Measurements from ENCODE around the gene PADI6.
"Not testable (repeated sequence)": the region's sequence is repeated elsewhere in the genome, so short reads cannot be mapped to it uniquely, and the experiment has no call there.

Gene PADI6

DNA sequence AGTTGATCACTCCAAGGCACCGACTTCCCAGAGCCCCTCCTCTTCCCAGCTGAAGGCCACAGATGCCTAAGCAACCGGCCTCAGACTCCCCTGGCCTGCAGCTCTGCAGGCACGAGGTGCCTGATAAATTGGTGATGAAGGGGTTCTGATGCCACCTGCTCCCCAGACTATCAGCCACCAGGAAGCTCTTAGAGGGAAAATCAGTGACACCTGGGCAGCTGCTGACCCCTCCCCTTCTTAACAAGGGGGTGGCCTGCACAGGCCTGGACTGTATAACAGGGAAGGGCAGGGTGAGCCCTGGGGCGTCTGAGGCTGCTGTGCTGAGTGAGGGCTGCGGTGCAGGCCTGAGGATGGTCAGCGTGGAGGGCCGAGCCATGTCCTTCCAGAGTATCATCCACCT, at the start of gene PADI6:
PADI6 (plus strand) TSS at position 301 of the 400 bp plus-strand sequence; CDS start at position 351, 50 bp downstream.
- no peak for DNase-seq

DNA sequence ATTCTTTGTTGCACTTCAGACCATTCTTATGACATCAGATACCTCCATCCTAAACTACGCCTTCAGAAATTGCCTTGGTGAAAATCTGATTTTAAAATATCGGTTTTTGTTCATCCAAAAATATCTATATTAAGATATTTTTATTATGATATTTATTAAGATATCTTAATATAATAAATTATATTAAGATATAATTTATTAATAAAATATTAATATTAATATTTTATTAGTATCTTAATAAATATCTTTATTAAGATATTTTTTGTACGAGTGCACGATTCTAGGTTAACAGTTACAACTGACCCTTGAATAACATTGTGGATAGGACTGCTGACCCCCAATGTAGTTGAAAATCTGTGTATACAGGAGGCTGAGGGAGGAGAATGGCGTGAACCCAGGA, 43.1 kb upstream of the PADI6 start:
- DNase-seq = no peak

DNA sequence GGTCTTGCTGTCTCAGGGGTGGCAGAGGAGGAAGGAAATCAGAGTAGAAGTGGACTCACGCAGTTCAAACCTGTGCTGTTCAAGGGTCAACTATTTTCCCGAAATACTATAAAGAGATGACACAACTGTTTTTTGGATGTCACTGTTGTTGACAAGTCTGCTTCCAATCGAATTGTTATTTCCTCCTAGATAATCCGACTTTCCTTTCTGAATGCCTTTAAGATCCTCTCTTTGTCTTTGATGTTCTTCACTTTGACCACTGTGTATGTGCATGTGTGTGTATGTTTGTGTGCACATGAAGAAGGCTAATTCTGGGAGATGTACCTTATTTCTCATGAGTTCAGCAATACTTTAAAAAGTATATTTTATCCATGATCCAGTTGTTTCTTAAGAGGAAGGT, 42.4 kb upstream of the PADI6 start:
- no peak for DNase-seq

DNA sequence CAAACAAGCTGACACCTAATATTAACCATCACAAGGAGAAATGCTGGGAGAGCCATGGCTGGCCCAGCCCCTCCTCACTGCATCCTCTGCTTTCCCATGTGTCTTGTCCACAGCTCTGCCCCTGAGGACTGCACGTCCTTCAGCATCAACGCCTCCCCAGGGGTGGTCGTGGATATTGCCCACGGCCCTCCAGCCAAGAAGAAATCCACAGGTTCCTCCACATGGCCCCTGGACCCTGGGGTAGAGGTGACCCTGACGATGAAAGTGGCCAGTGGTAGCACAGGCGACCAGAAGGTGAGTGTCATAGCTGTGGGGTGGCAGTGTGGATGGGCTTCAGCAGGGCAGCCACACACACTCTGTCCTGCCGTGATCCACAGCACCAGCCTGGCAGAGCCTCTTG, 41.1 kb upstream of the PADI6 start:
- DNase-seq = no peak

DNA sequence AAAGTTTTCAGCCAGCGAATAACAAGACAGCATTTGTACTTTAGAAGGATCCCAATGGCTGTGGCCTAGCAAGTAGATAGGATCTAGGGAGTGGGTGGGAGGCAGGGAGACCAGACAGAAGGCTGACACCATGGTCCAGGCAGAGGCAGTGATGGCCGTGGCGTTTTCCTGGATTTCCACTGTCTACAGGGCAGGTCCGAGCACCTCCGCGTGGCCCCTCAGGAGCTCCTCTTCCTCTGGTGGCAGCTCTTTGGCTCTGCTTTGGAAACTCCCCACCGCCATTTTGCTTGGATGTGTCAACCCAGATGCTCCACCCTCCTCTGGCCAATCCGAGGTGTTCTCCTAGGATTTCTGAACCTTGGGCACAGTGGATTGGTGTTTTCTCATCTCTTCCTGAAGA, 38.9 kb upstream of the PADI6 start:
- no peak for DNase-seq

DNA sequence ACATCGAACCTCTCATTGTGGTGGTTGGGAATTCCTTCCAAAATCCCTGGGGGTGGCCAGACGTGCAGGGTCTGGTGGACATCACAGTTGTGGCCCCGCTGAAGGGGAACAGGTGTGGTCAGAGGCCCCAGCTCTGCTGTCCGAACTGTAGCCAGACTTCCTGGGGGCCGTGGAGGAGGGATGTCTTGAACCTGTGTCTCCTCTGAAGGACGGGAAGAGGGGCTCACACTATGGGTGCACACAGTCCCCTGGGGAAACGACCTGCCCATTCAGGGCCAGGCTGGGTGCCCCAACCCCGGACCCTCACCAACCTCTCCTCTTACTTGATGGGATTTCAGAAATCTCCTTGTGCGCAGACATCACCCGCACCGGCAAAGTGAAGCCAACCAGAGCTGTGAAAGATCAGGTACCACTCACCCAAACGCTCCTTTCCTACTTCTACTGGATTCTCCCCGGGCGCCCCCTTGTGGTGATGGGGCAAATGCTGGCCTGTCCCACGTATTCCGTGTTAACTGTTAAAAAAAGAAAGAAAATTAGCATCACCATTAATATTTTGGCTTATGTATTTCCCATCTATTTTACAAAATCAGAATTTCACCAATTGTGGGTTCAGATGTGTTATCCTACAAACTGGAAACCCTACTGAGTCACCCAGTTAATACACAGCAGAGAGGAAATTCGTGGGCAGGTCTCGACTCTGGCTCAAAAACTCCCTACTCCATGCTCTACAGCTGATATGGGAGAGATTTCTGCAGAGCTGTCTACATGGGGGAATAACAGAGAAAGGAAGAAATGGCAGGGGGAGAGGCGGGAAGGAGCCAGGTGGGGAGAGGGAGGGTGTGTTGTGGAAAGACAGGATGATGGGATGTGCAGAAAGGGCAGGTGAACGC, 35.9 kb upstream of the PADI6 start:
- DNase-seq = peak; percentile 40

DNA sequence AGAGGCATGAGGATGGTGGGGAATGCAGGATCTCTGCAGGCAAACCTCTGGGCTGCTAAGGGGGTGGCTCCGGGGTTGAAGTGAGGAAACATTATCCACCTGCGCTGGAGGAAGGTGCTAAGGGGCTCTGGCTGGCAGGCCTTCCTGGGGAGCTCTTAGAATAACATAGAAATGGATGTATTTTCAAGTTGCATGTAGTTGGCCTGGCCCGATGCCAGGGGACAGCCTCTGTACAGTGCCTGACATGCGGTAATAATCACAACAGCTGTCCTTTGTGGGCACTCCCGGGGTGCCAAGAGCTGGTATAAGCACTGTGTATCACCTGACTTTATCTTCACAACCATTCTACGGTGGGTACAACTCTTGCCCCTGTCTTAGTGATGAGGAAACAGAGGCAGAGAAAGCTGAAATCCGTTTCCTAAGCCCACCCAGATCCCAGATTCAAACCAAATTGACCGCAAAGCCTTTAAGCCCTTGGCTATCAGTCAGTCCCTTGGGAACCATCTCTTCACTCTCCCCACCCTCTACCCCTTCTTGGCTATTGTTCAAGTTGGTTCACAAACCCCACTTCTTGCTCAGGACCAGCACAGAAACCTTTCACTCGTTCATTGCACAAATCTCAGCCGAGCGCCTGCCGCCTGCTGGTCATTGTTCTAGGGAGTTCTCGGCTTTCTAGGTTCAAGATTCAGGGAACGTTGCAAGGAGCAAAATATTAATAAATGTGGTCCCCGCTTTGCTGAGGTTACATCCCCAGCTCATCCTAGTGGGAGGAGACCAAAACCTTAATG, 33.1 kb upstream of the PADI6 start:
- no peak for DNase-seq

DNA sequence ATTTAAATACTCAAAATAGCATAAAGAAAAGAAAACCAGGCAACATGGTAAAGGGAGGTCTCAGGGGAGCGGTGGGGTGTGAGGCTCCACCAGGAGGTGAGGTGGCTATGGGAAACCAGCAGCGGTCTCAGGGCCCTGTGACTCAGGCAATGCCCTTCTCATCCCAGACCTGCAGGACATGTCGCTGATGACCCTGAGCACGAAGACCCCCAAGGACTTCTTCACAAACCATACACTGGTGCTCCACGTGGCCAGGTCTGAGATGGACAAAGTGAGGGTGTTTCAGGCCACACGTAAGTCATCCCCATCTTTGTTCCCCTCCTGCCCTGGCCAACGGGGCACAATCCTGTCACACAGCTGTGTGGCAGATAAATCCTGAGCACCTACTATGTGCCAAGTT, 32.5 kb upstream of the PADI6 start:
- DNase-seq = no peak

DNA sequence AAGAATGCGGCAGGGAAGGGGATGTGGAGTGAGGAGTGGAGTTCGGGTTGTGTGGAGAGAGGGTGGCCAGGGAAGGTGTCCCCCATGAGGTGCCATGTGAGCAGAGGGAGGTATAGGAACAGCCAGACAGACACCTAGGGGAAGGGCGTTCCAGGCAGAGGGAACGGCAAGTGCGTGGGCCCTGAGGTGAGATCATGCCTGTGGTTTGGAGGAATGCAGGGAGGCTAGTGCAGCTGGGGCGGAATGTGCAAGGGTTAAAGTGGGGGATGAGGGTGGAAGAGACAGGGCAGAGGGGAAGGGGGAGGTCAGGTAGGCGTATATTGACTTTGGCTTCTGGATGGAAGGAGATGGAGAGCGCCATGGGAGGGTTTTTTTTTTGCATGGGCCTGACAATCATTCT, 31.6 kb upstream of the PADI6 start:
- no peak for DNase-seq

DNA sequence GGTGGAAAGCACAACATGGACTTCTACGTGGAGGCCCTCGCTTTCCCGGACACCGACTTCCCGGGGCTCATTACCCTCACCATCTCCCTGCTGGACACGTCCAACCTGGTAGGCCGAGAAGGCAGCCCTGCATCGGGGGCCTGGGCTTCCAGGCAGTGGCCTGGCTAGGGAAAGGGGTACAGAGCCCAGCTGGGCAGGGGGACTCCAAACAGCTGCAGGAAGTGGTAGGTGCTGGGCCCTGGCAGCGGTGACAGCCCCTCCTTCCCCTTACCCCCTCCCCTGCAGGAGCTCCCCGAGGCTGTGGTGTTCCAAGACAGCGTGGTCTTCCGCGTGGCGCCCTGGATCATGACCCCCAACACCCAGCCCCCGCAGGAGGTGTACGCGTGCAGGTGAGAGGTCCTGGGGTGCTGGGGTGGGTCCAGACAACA, 30.0 kb upstream of the PADI6 start:
- no peak for DNase-seq

DNA sequence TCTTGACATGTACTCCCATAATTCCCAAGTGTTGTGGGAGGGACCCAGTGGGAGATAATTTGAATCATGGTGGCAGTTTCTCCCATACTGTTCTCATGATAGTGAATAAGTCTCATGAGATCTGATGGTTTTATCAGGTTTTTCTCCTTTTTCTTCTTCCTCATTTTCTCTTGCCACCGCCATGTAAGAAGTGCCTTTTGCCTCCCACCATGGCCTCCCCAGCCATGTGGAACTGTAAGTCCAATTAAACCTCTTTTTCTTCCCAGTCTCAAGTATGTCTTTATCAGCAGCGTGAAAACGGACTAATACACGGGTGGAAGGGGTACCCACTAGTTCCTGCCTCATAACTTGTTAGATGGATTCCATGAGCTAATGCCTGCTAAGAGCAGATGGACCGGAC, 26.5 kb upstream of the PADI6 start:
- DNase-seq = not testable (repeated sequence)

DNA sequence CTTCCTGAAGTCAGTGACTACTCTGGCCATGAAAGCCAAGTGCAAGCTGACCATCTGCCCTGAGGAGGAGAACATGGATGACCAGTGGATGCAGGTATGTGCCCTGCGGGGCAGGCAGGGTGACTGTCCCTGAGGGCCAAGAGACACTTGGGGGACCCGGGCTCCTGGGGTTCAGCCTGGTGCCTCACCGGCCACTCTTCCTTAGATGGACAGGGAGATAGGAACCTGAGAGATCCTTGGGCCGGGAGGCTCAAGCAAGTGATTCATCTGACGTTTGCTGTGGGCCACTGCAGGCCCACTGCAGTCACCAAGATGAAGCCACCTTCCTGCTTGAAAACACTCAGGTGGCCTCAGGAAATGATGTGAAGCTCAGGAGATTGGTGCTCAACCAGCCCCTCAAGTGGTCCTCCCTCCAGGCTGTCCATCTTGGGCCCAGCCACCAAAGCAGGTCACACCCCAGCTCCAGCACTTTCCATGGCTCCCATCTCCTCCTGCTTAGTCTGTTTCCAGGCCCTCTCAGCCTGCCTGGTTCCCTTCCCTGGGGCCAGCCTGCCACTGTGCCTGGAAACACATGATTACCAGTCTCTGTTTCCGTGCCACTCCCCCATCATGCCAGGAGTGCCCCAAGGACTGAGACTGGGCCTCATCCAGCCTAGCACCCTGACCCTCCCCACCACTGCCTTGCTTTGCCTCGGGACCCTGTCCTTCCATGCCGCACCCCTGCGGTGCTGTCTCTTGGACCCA, 25.8 kb upstream of the PADI6 start:
- DNase-seq = no peak

DNA sequence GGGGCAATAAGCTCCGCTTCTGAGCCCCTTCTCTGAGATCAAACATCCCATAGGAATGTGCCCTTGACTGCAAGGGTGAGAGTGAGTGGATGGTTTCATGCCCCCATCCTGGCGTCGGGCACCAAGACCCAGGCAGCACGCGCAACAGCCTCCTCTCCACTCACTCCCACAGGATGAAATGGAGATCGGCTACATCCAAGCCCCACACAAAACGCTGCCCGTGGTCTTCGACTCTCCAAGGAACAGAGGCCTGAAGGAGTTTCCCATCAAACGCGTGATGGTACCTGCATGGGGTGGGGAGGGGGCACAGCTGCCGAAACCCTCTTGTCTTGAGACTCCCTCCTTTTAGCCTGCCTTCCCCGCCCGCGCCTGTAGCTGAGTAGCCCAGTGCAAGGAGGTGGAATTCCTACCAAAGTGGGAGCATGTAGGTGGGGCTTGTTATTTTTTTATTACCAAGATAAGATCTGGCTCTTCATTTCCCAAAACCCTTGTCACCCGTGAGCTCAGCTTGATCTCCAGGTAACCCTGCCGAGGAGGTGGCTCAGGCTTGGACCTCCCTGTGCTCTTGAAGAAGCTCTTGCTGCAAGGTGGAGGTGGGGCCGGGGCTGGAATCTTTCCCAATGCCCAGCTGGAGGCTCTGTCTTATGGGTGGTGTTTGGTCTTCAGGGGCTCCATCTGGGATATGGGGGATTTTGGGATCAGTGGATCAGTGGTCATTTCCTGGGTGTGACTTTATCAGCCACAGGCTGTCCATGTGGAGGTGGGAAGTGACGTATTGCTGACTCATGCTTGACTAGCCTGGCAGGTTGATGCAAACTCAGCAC, 24.0 kb upstream of the PADI6 start:
- no peak for DNase-seq

DNA sequence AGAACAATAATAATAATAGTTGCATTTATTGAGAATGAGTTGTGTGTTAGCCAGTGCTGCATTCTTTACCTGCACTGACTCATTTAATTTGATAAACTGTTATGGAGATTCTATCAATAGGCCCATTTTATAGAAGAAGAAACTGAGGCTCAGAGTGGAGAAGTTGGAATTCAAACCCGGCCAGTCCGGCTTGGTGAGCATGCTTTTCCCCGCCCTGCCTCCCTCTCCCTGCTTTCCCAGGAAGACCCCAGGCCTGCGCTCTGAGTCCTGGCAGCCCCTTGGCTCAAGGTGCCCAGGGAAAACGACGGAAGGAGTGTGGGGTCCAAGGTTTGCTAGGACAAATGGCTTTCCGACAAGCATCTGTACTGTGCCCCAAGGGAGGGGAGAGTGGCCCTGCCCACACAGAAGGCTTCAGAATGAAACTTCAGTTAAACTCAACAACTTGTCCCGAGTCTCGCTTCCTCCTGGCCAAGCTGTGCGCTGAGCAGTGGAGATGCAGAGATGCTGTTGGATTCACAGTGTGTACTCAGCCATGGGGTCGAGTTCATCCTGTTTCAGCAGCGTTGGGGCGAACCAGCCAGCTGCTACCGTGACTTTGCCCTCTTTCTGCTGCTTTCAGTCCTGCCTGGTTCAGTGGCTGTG, 23.3 kb upstream of the PADI6 start:
- no peak for DNase-seq

DNA sequence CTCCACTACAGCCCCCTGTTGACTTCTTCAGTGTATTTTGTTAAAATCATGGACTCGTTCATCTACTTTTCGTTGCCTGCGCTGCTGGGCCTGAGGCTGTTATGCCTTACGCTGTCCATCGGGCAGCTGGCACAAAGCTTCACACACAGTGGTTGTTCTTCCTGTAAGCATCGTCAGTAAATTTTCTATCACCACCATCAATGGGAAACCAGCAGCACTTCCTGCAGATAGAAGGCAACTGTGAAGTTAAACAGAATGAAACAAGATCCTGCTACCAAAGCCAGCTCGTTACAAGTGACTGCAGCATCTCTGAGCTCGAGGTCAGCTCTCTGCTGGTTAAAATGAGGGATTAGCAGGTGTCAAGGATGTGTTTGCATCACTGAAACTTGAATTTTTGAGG, 21.9 kb upstream of the PADI6 start:
- DNase-seq = peak; percentile 8

DNA sequence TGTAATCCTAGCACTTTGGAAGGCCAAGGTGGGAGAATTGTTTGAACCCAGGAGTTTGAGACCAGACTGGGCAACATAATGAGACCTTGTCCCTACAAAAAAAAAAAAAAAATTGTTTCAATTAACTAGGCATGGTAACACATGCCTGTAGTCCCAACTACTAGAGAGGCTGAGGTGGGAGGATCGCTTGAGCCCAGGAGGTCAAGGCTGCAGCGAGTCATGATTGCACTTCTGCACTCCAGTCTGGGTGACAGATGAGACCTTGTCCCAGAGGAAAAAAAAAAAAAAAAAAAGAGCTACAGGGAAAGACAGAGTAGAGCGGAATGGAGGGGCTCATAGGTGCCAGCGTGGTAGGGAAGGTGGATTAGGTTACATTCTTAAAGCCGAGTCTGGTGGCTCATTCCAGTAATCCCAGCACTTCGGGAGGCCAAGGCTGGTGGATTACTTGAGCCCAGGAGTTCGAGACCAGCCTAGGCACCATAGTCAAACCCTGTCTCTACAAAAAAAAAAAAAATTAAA, 21.0 kb upstream of the PADI6 start:
- no peak for DNase-seq

DNA sequence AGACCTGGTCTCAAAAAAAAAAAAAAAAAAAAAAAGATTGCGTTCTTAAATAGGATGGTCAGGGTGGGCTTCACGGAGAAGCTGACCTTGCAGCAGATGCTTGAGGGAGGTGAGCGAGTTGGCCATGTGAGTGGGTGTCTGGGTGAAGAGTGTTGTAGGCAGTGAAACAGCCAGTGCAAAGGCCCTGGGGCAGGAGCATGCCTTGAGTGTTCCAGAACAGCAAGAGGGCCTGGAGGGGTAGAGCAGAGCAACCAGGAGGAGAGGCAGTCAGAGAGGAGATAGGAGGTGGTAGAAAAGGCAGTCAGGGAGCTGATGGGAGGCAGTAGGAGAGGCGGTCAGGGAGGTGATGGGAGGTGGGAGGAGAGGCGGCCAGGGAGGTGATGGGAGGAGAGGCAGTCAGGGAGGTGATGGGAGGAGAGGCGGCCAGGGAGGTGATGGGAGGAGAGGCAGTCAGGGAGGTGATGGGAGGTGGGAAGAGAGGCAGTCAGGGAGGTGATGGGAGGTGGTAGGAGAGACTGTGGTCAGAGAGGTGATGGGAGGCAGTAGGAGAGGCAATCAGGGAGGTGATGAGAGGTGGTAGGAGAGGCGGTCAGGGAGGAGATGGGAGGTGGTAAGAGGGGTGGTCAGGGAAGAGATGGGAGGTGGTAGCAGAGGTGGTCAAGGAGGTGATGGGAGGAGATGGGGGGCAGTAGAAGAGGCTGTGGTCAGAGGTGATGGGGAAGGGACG, 20.2 kb upstream of the PADI6 start:
- no peak for DNase-seq

DNA sequence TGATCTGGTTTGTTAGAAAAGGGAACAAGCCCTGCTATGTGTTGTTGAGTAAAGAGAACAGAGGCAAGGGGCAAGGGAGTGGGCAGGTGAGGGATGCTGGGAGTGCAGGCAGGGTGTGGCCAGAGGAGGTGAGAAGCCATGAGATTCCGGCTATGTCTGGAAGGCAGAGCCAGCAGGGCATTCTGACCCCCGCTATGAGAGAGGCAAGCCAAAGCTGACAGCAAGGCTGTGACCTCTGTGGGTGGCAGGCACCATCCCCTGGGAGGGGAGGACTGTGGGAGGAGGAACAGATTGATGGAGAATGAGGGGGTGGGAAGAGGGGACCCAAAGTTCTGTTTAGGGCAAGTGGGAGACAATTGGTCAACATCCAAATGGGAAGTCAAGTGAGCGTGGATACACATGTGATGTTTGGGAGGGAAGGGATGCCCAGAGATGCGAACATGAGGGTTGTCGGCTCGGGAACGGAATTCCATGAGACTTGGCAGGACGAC, 19.5 kb upstream of the PADI6 start:
- no peak for DNase-seq

DNA sequence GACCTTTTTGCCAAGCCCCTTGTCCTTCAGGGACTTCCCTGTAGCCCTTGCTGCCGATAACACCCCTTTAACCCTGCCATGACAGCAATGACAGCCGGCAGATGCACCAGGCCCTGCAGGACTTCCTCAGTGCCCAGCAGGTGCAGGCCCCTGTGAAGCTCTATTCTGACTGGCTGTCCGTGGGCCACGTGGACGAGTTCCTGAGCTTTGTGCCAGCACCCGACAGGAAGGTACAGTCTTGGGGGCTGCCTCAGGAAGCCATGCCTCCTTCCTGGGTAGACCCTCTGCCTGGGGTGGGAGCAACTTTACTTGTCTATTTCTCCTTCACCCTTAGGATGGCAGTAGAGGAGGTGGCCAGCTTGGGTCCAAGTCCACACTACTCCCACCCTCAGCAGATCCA, 16.1 kb upstream of the PADI6 start:
- no peak for DNase-seq

DNA sequence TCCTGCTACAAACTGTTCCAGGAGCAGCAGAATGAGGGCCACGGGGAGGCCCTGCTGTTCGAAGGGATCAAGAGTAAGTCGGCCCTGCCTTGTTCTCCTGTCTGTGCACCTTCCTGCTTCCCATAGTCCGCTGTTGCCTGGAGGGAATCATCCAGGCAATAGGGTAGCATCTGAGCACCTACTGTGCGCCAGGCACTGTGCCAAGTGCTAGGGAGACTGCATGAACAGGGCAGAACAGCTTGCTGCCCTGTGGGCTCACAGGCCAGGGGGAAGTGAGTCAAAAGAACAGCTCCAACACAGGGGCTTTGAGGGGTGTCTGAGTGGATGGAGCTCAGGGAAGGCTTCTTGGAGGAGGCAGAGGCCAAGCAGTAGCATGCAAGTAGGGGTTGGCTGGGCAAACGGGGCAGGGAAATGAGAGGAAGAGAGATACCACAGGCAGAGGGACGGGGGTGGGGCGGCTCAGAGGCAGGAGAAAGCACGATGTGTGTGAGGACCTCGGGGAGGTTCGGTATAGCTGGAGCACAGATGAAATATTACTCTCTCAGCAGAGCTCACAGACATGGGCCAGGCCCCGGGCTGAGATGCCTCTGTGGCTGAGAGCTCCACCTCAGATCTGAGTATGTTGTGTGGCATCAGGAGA, 15.5 kb upstream of the PADI6 start:
- DNase-seq = no peak
